Effector CD8-positive, alpha-beta T cell (primary cell): ENCODE data around the gene GRIA1.
"Not testable (repeated sequence)": the region's sequence is repeated elsewhere in the genome, so short reads cannot be mapped to it uniquely, and the experiment has no call there.

ENCODE experiments used
- DNase-seq: peaks from one replicate; lab custom pipeline; 2025; lab: John Stamatoyannopoulos, UW

GRIA1 gene

DNA sequence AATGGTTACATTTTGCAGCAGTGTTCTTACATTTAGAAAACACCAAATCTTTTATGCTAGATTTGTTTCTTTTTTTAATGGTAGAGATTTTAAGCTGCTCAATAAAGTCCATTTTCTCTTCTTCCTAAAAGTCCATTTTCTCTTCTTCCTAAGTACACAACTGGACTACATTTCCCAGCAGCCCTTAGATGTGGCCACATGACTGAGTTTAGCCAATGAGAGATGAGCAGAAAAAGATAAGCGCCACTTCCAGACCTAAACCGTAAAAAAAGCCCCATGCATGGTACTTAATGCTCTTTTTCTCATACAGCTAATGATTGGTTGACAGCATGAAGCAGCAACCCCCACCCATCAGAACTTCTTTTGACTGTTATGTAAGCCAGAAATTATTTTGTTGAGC lies 341.5 kb downstream of the GRIA1 start:
- DNase-seq: no peak

DNA sequence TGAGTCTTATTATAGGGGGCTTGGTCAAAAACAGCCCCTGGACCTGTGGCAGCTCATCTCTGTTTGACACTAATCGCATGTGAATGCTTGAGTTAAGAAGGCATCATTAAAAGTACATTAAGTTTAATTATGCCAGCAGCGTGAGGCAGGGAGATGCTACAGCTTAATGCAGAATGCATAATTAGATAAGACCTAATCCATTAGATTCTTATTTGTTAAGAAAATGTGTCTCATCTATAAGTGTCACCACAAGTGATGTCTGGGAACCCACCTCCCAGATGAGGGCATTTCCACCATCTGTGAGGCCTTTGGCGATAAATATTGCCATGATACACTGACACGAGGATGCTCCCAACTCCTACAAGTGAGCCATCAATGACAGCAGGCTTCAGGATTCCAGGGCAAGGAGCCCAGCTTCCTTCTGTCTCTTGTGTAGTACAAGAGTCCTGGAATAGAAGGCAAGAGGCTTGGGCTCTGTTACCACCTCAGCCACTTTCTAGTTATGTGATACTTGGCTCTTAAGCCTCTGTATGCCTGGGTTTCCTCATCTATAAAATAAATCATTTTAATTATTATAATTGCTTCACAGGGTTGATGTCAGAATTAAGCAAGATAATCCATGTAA lies 345.5 kb downstream of the GRIA1 start:
- no peak for DNase-seq

DNA sequence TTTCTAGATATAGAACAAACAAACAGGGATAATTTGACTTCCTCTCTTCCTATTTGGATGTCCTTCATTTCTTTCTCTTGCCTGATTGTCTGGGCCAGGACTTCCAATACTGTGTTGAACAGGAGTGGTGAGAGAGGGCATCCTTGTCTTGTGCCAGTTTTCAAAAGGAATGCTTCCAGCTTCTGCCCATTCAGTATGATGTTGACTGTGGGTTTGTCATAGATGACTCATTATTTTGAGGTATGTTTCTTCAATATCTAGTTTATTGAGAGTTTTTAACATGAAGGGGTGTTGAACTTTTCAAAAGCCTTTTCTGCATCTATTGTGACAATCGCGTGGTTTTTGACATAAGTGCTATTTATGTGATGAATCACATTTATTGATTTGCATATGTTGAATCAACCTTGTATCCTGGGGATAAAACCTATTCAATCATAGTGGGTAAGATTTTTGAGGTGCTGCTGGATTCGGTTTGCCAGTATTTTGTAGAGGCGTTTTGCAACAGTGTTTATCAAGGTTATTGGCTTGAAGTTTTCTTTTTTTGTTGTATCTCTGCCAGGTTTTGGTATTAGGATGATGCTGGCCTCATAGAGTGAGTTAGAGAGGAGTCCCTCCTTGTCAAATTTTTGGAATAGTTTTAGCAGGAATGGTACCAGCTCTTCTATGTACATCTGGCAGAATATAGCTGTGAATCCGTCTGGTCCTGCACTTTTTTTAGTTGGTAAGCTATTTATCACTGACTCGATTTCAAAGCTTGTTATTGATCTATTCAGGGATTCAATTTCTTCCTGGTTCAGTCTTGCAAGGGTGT lies 359.0 kb downstream of the GRIA1 start:
- DNase-seq: not testable (repeated sequence)

DNA sequence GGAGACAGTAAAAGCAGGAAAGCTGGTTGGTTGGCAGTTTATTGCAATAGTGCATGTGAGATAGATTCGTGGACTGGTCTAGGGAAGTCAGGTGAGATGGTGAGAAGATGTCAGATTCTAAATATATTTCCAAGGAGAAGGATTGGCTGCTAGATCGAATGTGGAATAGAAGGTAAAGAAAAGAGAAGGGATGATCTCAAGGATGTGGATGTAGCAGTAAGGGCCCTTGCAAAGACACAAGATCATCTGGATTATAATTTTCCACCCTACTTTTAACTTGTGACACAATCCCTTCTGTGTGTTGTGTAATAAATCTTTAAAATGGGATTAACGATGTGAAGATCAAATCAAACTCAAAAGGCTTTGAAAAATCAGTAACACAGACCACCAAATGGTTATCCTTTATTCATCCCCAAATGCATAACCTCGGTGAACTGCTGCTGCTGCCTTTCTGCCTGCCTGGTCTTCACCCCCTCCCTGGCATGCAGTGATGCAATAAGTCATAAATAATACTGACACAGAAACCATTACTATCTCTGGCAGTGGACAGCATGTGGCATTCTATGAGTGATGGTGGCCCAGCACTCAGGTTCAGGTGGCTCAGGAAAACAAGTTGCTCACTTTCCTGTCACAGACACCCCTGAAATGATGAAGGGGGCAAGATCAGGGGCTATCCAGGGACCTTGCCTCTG lies 369.9 kb downstream of the GRIA1 start:
- no peak for DNase-seq

DNA sequence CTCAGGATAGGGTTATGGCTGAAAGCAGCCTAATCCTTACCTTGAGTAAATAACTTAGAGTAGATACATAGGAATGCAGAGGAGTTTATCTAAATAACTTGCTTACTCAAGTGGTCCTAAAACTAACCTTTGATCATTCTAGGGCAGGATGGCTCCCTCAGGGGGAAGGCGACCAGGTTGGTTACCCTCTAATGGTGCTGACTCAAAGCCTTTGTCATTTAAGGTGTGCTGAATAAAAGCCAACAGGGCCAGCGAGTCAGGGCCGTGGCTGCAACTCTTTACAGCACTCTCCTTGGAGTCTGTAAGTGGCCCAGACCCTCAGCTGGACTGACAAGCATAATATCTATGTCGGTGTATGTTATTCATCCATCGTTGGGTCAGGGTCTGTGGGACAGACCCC lies 372.4 kb downstream of the GRIA1 start:
- not testable (repeated sequence) for DNase-seq
